Panc1 (cell line): Measurements from ENCODE around the gene RAPGEF3. TPM values are rescaled to one million over a fixed set of nuclear protein-coding genes. Genes with fewer than 3 reads are reported as not detected.

Source experiments
- ATAC-seq: fragments of 200-7000 bp; cut with Tn5 transposase; 2 replicates; pipeline ENCODE4 v1.9.1; 2020; ENCODE audit warnings: mild to moderate bottlenecking, moderate library complexity
- BruUV-seq: library from RNA; stranded (reverse); fragments of 400-500 nt; replicated peaks from 2 replicates; lab custom pipeline; 2021; lab: Mats Ljungman, UMichigan
- CTCF ChIA-PET: fragments of 300-600 bp; sonication (Branson Sonifier 250); formaldehyde crosslinking; loops from one replicate; lab custom pipeline; 2022; ENCODE audit warnings: antibody characterized with exemption; lab: Charles Lee
- POLR2A ChIA-PET: fragments of 300-600 bp; sonication (Branson Sonifier 250); formaldehyde crosslinking; loops from one replicate; lab custom pipeline; 2022; ENCODE audit warnings: antibody characterized with exemption; lab: Charles Lee
- DNase-seq: peaks from one replicate; pipeline ENCODE4 v3.0.0-alpha.2; 2010; ENCODE audit warnings: low read depth, low spot score
- H3K27ac ChIP-seq: 2 replicates; pipeline ENCODE4 v1.5.1; 2011; ENCODE audit warnings: mild to moderate bottlenecking, low read length, inconsistent platforms
- H3K27me3 ChIP-seq: fragments of 200-500 bp; sonication (Bioruptor generic); 2 replicates; pipeline ENCODE4 v1.6.0; 2014; ENCODE audit warnings: low read length, inconsistent platforms; ENCODE audit not compliant: control insufficient read depth, insufficient read depth
- H3K36me3 ChIP-seq: fragments of 200-500 bp; sonication (Bioruptor generic); 2 replicates; pipeline ENCODE4 v1.5.1; 2014; ENCODE audit warnings: inconsistent platforms, mild to moderate bottlenecking, low read length, moderate library complexity; ENCODE audit not compliant: control insufficient read depth, insufficient read depth
- H3K4me1 ChIP-seq: 2 replicates; pipeline ENCODE4 v1.5.1; 2011; ENCODE audit warnings: inconsistent platforms, mild to moderate bottlenecking, low read length, moderate library complexity; ENCODE audit not compliant: control insufficient read depth, insufficient read depth
- H3K4me3 ChIP-seq, 2 experiments: 2 replicates each; pipeline ENCODE4 v1.5.1; 2011 to 2012; ENCODE audit warnings: low read depth in 2 of 2, low read length in 2 of 2, mild to moderate bottlenecking in 2 of 2, inconsistent platforms in 1 of 2, moderate library complexity in 1 of 2
- H3K9me3 ChIP-seq: fragments of 200-500 bp; sonication (Bioruptor generic); 2 replicates; pipeline ENCODE4 v1.5.1; 2014; ENCODE audit warnings: low read depth, mild to moderate bottlenecking, inconsistent platforms, low read length, moderate library complexity; ENCODE audit not compliant: control insufficient read depth, insufficient read depth
- CTCF ChIP-seq: fragments of 450-650 bp; IDR thresholded peaks from 2 replicates; pipeline ENCODE4 v1.5.1; 2017; ENCODE audit warnings: mild to moderate bottlenecking
- POLR2AphosphoS5 ChIP-seq: IDR thresholded peaks from 2 replicates; pipeline ENCODE4 v1.6.1; 2012; ENCODE audit warnings: mild to moderate bottlenecking, low read depth, low read length, moderate library complexity
- SIN3A ChIP-seq: IDR thresholded peaks from 2 replicates; pipeline ENCODE4 v1.6.1; 2012; ENCODE audit warnings: low read depth, mild to moderate bottlenecking, low read length, moderate library complexity, borderline replicate concordance; ENCODE audit not compliant: insufficient read depth
- TCF7L2 ChIP-seq: IDR thresholded peaks from 2 replicates; pipeline ENCODE4 v1.6.1; 2011; ENCODE audit warnings: mild to moderate bottlenecking, low read depth, low read length, inconsistent platforms
- in situ Hi-C: cut with HindIII; loops from 2 replicates; pipeline ENCODE4 v1.10.0; 2016; ENCODE audit warnings: low sequenced_read_pairs, low pct_unique_long_range_greater_than_20kb
- intact Hi-C: fragments of 100-400 bp; cut with micrococcal nuclease; formaldehyde crosslinking; loops from one replicate; pipeline ENCODE4 v1.10.0; 2022; ENCODE audit not compliant: unreplicated experiment
- total RNA-seq: library from RNA; stranded (reverse); gene quantifications from one replicate; pipeline ENCODE4 v1.2.1, GENCODE V29; 2021; ENCODE audit not compliant: unreplicated experiment
- TF ChIP-seq, protein P1 (sequence below), 2 experiments: IDR thresholded peaks; 2 replicates each; pipeline ENCODE4 v1.6.1; 2011 to 2012; ENCODE audit warnings: low read depth in 2 of 2, control low read depth in 1 of 2, low read length in 1 of 2, mild to moderate bottlenecking in 1 of 2, moderate library complexity in 1 of 2; ENCODE audit not compliant: insufficient read depth in 1 of 2

The RAPGEF3 gene
- total RNA-seq, 1 experiment from 2014 or later = 5.8 TPM

GRCh38 chr12:47779301-47779942, 20.7 kb upstream of the RAPGEF3 start:
- TF ChIP-seq, protein P1, sequence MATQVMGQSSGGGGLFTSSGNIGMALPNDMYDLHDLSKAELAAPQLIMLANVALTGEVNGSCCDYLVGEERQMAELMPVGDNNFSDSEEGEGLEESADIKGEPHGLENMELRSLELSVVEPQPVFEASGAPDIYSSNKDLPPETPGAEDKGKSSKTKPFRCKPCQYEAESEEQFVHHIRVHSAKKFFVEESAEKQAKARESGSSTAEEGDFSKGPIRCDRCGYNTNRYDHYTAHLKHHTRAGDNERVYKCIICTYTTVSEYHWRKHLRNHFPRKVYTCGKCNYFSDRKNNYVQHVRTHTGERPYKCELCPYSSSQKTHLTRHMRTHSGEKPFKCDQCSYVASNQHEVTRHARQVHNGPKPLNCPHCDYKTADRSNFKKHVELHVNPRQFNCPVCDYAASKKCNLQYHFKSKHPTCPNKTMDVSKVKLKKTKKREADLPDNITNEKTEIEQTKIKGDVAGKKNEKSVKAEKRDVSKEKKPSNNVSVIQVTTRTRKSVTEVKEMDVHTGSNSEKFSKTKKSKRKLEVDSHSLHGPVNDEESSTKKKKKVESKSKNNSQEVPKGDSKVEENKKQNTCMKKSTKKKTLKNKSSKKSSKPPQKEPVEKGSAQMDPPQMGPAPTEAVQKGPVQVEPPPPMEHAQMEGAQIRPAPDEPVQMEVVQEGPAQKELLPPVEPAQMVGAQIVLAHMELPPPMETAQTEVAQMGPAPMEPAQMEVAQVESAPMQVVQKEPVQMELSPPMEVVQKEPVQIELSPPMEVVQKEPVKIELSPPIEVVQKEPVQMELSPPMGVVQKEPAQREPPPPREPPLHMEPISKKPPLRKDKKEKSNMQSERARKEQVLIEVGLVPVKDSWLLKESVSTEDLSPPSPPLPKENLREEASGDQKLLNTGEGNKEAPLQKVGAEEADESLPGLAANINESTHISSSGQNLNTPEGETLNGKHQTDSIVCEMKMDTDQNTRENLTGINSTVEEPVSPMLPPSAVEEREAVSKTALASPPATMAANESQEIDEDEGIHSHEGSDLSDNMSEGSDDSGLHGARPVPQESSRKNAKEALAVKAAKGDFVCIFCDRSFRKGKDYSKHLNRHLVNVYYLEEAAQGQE (IDR thresholded peaks at IDR 0.05; ENCODE audit: insufficient read depth in 1 of 2, low read depth in 2 of 2, low read length in 1 of 2) = no peak
- peak; percentile 22; the same call in 1 of the 2 replicates for TF ChIP-seq POLR2AphosphoS5
- TF ChIP-seq SIN3A = no peak
- TF ChIP-seq CTCF = peak; percentile 97
- TF ChIP-seq TCF7L2 = no peak
- POLR2A ChIA-PET = interaction anchor here (1.0 kb wide), 1 partner anchor 23 kb away, joined by 3 read pairs; no protein-coding TSS in a partner anchor
- peaks cover 33% of the 10 kb centered on the region for H3K4me1 ChIP-seq
- CTCF ChIA-PET = interaction anchor here (0.9 to 3.5 kb wide), 6 partner anchors 12 to 72 kb away, joined by 3 to 18 read pairs (median 5); no protein-coding TSS in a partner anchor
- no peaks in the 10 kb centered on the region for H3K9me3 ChIP-seq
- no TSS peak for BruUV-seq
- no peak overlapping the region for H3K27ac ChIP-seq
- in situ Hi-C loops (no loop called here), intact Hi-C loops (loop anchor here (2.0 kb wide), 2 partner anchors 35 to 65 kb away; no protein-coding TSS in a partner anchor)
- no peak overlapping the region for H3K4me3 ChIP-seq
- no peaks in the 10 kb centered on the region for H3K36me3 ChIP-seq
- DNase-seq (peak; percentile 76), ATAC-seq (peak; percentile 90)
- no peaks in the 10 kb centered on the region for H3K27me3 ChIP-seq

DNA sequence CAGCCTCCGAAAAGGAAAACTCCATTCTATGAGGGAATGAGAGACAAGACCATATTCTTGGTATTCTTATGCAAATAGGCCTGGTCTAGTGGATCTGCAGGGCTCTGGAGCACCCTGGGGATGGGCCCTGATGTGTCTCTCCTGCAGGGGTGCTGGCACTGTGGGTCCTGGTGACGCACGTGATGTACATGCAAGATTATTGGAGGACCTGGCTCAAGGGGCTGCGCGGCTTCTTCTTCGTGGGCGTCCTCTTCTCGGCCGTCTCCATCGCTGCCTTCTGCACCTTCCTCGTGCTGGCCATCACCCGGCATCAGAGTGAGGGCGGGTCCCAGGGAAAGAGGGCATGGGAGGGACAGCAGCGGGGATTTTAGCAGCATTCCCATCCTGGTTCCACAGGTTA, 20.2 kb upstream of the RAPGEF3 start:
- peak; percentile 23 for ATAC-seq
- no TSS peak for BruUV-seq
- no peak for TF ChIP-seq TCF7L2
- no peak for TF ChIP-seq CTCF
- TF ChIP-seq, protein P1 (IDR thresholded peaks at IDR 0.05; ENCODE audit: insufficient read depth in 1 of 2, low read depth in 2 of 2, low read length in 1 of 2) = no peak
- TF ChIP-seq POLR2AphosphoS5 = no peak
- no peak for TF ChIP-seq SIN3A
- CTCF ChIA-PET = interaction anchor here (1.3 to 2.4 kb wide), 3 partner anchors 11 to 37 kb away, joined by 3 to 10 read pairs (median 6); no protein-coding TSS in a partner anchor
- no peaks in the 10 kb centered on the region for H3K9me3 ChIP-seq
- H3K27me3 ChIP-seq = no peaks in the 10 kb centered on the region
- no peak overlapping the region for H3K4me3 ChIP-seq
- H3K27ac ChIP-seq = no peak overlapping the region
- DNase-seq = no peak
- H3K36me3 ChIP-seq = no peaks in the 10 kb centered on the region
- POLR2A ChIA-PET = no interaction called here
- peaks cover 33% of the 10 kb centered on the region for H3K4me1 ChIP-seq
- in situ Hi-C loops (no loop called here), intact Hi-C loops (loop anchor here (2.0 kb wide), 2 partner anchors 34 to 64 kb away; no protein-coding TSS in a partner anchor)
